ENCODE results near the gene OR2AG1. TPM values are rescaled to one million over a fixed set of nuclear protein-coding genes. Genes with fewer than 3 reads are reported as not detected.

OR2AG1 gene
- total and polyA plus RNA-seq, 7 experiments from 2014 or later: not detected

- no peak overlapping the region for H3K27ac ChIP-seq (ENCODE audit: low read depth, low read length)
- H3K27ac Mint-ChIP-seq: peak overlapping the region in 3 of 9 donors; percentile 22 to 34 (median 28)
- DNase-seq: peak in 8 of 9 donors; percentile 30 to 67 (median 56)
These were observed 25.4 kb upstream of the OR2AG1 start for GRCh38 chr11:6757373-6757967.

GRCh38 chr11:6771926-6772893 lies 10.6 kb upstream of the OR2AG1 start, which contains the start of gene OR2AG2:
OR2AG2 (minus strand) TSS chr11:6771976; CDS start chr11:6768957, 3,019 bp downstream.
- intact Hi-C loops (cut with micrococcal nuclease): no loop called here
- Mint-ChIP-seq H3K9me3 (no peaks in the 10 kb centered on the region), H3K27ac (no peak within 1 kb of the TSS), H3K27me3 (peaks cover 0 to 19% (median 0%) of the 10 kb centered on the region in 5 donors), H3K36me3 (no peaks in the 10 kb centered on the region), H3K4me3 (no peak within 1 kb of the TSS), H3K4me1 (peaks cover 0 to 7% (median 4%) of the 10 kb centered on the region in 7 donors)
- ChIA-PET POLR2A (interaction anchor here (0.6 kb wide), 1 partner anchor 36 kb away, joined by 3 read pairs; no protein-coding TSS in a partner anchor), CTCF (interaction anchor here (0.6 kb wide), 1 partner anchor 32 kb away, joined by 3 read pairs; no protein-coding TSS in a partner anchor)
- DNase-seq (no peak), ATAC-seq (peak; percentile 74)
- Histone ChIP-seq H3K27me3 (ENCODE audit: control insufficient read depth in 2 of 2, insufficient read depth in 2 of 2, low read length in 2 of 2) (no peaks in the 10 kb centered on the region), H3K36me3 (ENCODE audit: control insufficient read depth in 2 of 3, insufficient read depth in 3 of 3, low read length in 3 of 3) (no peaks in the 10 kb centered on the region), H3K4me3 (ENCODE audit: low read length) (no peak within 1 kb of the TSS), H3K4me1 (ENCODE audit: control insufficient read depth in 2 of 2, insufficient read depth in 2 of 2, low read length in 2 of 2) (no peaks in the 10 kb centered on the region), H3K9me3 (ENCODE audit: control insufficient read depth in 2 of 3, low read length in 3 of 3) (no peaks in the 10 kb centered on the region), H3K27ac (ENCODE audit: low read depth, low read length) (no peak within 1 kb of the TSS)

More at GRCh38 chr11:6757373-6757967, 25.4 kb upstream of the OR2AG1 start:
- Histone ChIP-seq H3K4me1 (ENCODE audit: control insufficient read depth in 2 of 2, insufficient read depth in 2 of 2, low read length in 2 of 2) (no peaks in the 10 kb centered on the region), H3K27me3 (ENCODE audit: control insufficient read depth in 2 of 2, insufficient read depth in 2 of 2, low read length in 2 of 2) (peaks cover 0 to 7% of the 10 kb centered on the region in 2 donors), H3K9me3 (ENCODE audit: control insufficient read depth in 2 of 3, low read length in 3 of 3) (no peaks in the 10 kb centered on the region), H3K36me3 (ENCODE audit: control insufficient read depth in 2 of 3, insufficient read depth in 3 of 3, low read length in 3 of 3) (no peaks in the 10 kb centered on the region), H3K4me3 (ENCODE audit: low read length) (no peak overlapping the region)
- H3K4me1 Mint-ChIP-seq: peaks cover 0 to 31% (median 10%) of the 10 kb centered on the region in 7 donors
- POLR2A ChIA-PET: interaction anchor here (0.6 to 6.2 kb wide), 5 partner anchors 10 to 54 kb away, joined by 3 to 76 read pairs (median 5); no protein-coding TSS in a partner anchor
- no peak overlapping the region for H3K4me3 Mint-ChIP-seq
- ATAC-seq: peak; percentile 84
- H3K9me3 Mint-ChIP-seq: peaks cover 0 to 2% (median 0%) of the 10 kb centered on the region in 11 donors
- peaks cover 3 to 25% (median 5%) of the 10 kb centered on the region in 5 donors for H3K27me3 Mint-ChIP-seq
- H3K36me3 Mint-ChIP-seq: no peaks in the 10 kb centered on the region
- intact Hi-C loops (cut with micrococcal nuclease): loop anchor here (1.0 to 5.0 kb wide), 8 partner anchors 11 to 380 kb away; partner anchors contain the start of gene MRPL17 (in 1 of the 2)
- CTCF ChIA-PET: interaction anchor here (0.6 to 15.7 kb wide), 8 partner anchors 9 to 227 kb away, joined by 3 to 425 read pairs (median 14); no protein-coding TSS in a partner anchor

DNA sequence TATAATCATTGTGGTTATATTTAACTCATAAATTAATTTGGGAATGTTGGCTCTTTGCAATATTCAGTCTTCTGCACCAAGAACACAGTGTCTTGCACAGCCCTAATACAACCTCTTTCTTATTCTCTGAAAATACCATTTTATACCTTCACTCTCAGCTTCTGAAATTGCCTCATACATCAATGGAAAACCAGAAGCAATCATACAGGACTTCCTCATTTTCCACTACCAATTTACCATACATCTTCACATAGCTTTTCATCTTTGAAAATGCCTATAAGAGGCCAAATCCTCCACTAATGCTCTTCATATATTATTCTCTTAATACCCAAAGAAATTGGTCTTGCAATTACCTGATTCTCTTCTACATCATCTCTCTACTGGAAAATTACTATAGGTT lies 4.3 kb upstream of the OR2AG1 start:
- no peaks in the 10 kb centered on the region for H3K9me3 ChIP-seq (ENCODE audit: control insufficient read depth in 2 of 3, low read length in 3 of 3)
- CTCF ChIA-PET: no interaction called here
- no peaks in the 10 kb centered on the region for H3K4me1 ChIP-seq (ENCODE audit: control insufficient read depth in 2 of 2, insufficient read depth in 2 of 2, low read length in 2 of 2)
- ATAC-seq (no peak), DNase-seq (no peak)
- H3K27ac Mint-ChIP-seq: no peak overlapping the region
- intact Hi-C loops (cut with micrococcal nuclease): no loop called here
- H3K36me3 Mint-ChIP-seq: no peaks in the 10 kb centered on the region
- H3K4me1 Mint-ChIP-seq: no peaks in the 10 kb centered on the region
- no peaks in the 10 kb centered on the region for H3K36me3 ChIP-seq (ENCODE audit: control insufficient read depth in 2 of 3, insufficient read depth in 3 of 3, low read length in 3 of 3)
- no peak overlapping the region for H3K4me3 ChIP-seq (ENCODE audit: low read length)
- H3K9me3 Mint-ChIP-seq: peaks cover 0 to 1% (median 0%) of the 10 kb centered on the region in 11 donors
- no peak overlapping the region for H3K27ac ChIP-seq (ENCODE audit: low read depth, low read length)
- H3K27me3 ChIP-seq (ENCODE audit: control insufficient read depth in 2 of 2, insufficient read depth in 2 of 2, low read length in 2 of 2): no peaks in the 10 kb centered on the region
- H3K4me3 Mint-ChIP-seq: no peak overlapping the region
- peaks cover 0 to 33% (median 15%) of the 10 kb centered on the region in 5 donors for H3K27me3 Mint-ChIP-seq
- POLR2A ChIA-PET: no interaction called here

DNA sequence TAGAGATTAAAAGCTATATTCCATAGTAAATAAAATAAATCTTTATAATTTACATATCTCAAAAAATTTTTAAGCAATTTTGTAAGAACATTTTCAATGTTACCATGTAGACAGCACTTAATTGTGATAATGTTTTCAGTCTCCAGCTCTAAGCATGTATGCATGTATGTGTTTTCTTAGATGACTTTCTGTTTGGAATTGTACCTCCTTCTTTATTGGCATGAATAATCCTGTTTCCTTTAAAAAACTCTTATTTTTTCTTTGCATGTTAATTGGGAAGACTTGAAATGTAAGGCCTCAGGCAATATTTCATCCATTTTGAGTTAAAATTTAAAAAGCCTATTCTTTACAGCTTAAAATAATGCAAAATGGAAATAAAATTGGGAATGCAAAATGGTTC lies 2.0 kb upstream of the OR2AG1 start:
- Mint-ChIP-seq H3K27ac (no peak overlapping the region), H3K4me1 (no peaks in the 10 kb centered on the region), H3K27me3 (peaks cover 0 to 28% (median 20%) of the 10 kb centered on the region in 5 donors), H3K4me3 (no peak overlapping the region), H3K36me3 (no peaks in the 10 kb centered on the region), H3K9me3 (peaks cover 0 to 1% (median 0%) of the 10 kb centered on the region in 11 donors)
- DNase-seq: no peak
- Histone ChIP-seq H3K27ac (ENCODE audit: low read depth, low read length) (no peak overlapping the region), H3K4me3 (ENCODE audit: low read length) (no peak overlapping the region), H3K9me3 (ENCODE audit: control insufficient read depth in 2 of 3, low read length in 3 of 3) (no peaks in the 10 kb centered on the region), H3K36me3 (ENCODE audit: control insufficient read depth in 2 of 3, insufficient read depth in 3 of 3, low read length in 3 of 3) (no peaks in the 10 kb centered on the region), H3K4me1 (ENCODE audit: control insufficient read depth in 2 of 2, insufficient read depth in 2 of 2, low read length in 2 of 2) (no peaks in the 10 kb centered on the region), H3K27me3 (ENCODE audit: control insufficient read depth in 2 of 2, insufficient read depth in 2 of 2, low read length in 2 of 2) (no peaks in the 10 kb centered on the region)
- no peak for ATAC-seq
- intact Hi-C loops (cut with micrococcal nuclease): no loop called here
- ChIA-PET CTCF (no interaction called here), POLR2A (interaction anchor here (0.7 kb wide), 1 partner anchor 7 kb away, joined by 3 read pairs; no protein-coding TSS in a partner anchor)

DNA sequence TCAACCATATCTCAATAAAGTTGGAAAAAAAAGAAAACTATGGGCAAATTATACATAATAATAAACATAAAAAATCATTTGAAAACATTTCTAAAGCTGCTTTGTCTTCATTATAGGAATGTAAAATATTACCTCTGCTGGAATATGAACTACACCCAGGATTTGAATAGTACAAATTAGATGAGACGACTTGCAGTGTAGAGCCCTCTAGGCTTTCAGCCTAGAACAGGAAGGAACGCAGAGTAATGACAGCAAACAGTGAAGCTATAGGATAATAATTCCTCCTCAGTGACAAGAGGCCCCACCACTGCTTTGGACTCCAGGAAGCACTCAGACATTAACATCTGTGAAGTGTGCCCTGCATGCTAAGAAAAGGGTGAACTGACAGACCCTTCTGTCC lies 7.7 kb downstream of the OR2AG1 start:
- Mint-ChIP-seq H3K4me1 (no peaks in the 10 kb centered on the region), H3K36me3 (no peaks in the 10 kb centered on the region), H3K27ac (no peak overlapping the region), H3K9me3 (no peaks in the 10 kb centered on the region), H3K4me3 (no peak overlapping the region), H3K27me3 (peaks cover 8 to 21% (median 17%) of the 10 kb centered on the region in 5 donors)
- ChIA-PET CTCF (no interaction called here), POLR2A (no interaction called here)
- Histone ChIP-seq H3K27me3 (ENCODE audit: control insufficient read depth in 2 of 2, insufficient read depth in 2 of 2, low read length in 2 of 2) (no peaks in the 10 kb centered on the region), H3K36me3 (ENCODE audit: control insufficient read depth in 2 of 3, insufficient read depth in 3 of 3, low read length in 3 of 3) (no peaks in the 10 kb centered on the region), H3K4me3 (ENCODE audit: low read length) (no peak overlapping the region), H3K27ac (ENCODE audit: low read depth, low read length) (no peak overlapping the region), H3K9me3 (ENCODE audit: control insufficient read depth in 2 of 3, low read length in 3 of 3) (no peaks in the 10 kb centered on the region), H3K4me1 (ENCODE audit: control insufficient read depth in 2 of 2, insufficient read depth in 2 of 2, low read length in 2 of 2) (no peaks in the 10 kb centered on the region)
- intact Hi-C loops (cut with micrococcal nuclease): no loop called here
- no peak for DNase-seq
- no peak for ATAC-seq

- no peak overlapping the region for H3K4me3 ChIP-seq (ENCODE audit: low read length)
- no peak for DNase-seq
- no peaks in the 10 kb centered on the region for H3K4me1 Mint-ChIP-seq
- no peak overlapping the region for H3K27ac Mint-ChIP-seq
- no peak for ATAC-seq
- H3K4me3 Mint-ChIP-seq: no peak overlapping the region
- no peaks in the 10 kb centered on the region for H3K36me3 Mint-ChIP-seq
- no peaks in the 10 kb centered on the region for H3K36me3 ChIP-seq (ENCODE audit: control insufficient read depth in 2 of 3, insufficient read depth in 3 of 3, low read length in 3 of 3)
- H3K9me3 Mint-ChIP-seq: no peaks in the 10 kb centered on the region
- ChIA-PET CTCF (no interaction called here), POLR2A (no interaction called here)
- H3K27ac ChIP-seq (ENCODE audit: low read depth, low read length): no peak overlapping the region
- no peaks in the 10 kb centered on the region for H3K27me3 ChIP-seq (ENCODE audit: control insufficient read depth in 2 of 2, insufficient read depth in 2 of 2, low read length in 2 of 2)
- no peaks in the 10 kb centered on the region for H3K4me1 ChIP-seq (ENCODE audit: control insufficient read depth in 2 of 2, insufficient read depth in 2 of 2, low read length in 2 of 2)
- intact Hi-C loops (cut with micrococcal nuclease): no loop called here
- no peaks in the 10 kb centered on the region for H3K9me3 ChIP-seq (ENCODE audit: control insufficient read depth in 2 of 3, low read length in 3 of 3)
- peaks cover 0 to 10% (median under 1%) of the 10 kb centered on the region in 5 donors for H3K27me3 Mint-ChIP-seq
These were observed 11.8 kb downstream of the OR2AG1 start for GRCh38 chr11:6794639-6795038.
